Islet precursor cell (in vitro differentiated cells): ENCODE data around the gene CHI3L2.
A peak's percentile ranks its signal among the peaks of the same experiment; 100 is the strongest.
"Not testable (repeated sequence)": the region's sequence is repeated elsewhere in the genome, so short reads cannot be mapped to it uniquely, and the experiment has no call there.

ENCODE experiments used
- DNase-seq: peaks from one replicate; pipeline ENCODE4 v3.0.0-alpha.2; 2018

CHI3L2 gene

DNA sequence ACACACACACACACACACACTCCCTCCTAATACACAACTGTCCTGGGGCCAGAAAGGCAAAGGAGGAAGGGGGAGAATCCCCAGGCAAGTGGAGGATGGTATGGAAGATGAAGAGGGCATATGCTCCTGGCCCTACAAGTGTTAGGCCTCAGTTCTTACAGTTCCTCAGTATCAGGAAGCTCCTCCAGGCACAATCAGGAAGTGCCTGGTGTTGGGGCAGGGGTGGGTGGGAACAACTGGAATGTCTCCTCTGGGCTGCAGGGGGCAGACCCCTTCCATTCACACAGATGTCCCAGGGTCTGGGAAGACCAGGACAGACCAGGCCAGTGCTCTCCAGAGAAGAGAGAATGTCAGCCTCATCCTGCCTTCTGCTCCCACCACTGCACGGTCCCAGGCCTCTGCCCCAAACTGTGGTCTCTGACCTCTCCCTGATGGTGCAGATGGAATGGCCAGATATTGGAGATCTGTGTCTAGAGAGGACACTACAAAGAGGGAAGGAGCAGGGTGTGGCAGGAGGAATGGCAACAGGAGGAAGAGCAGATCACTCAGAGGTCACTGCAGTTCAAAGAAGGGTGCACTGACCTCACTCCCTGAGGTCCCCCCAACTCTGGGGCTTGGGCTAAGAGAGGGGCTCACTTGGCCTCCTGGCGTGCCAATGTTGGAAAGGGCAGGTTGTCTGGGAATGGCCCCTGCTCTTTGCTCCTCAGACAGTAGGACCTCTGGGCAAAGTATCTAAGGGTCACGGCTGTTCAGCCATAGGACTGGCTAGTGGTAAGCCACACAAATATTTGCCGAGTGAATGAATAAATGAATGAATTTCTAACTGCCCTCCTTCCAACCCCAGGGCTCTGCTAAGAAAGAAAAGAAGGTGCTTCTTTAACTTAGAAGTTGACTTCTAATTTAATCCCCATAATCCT lies 24.5 kb upstream of the CHI3L2 start:
- DNase-seq = peak; percentile 57

DNA sequence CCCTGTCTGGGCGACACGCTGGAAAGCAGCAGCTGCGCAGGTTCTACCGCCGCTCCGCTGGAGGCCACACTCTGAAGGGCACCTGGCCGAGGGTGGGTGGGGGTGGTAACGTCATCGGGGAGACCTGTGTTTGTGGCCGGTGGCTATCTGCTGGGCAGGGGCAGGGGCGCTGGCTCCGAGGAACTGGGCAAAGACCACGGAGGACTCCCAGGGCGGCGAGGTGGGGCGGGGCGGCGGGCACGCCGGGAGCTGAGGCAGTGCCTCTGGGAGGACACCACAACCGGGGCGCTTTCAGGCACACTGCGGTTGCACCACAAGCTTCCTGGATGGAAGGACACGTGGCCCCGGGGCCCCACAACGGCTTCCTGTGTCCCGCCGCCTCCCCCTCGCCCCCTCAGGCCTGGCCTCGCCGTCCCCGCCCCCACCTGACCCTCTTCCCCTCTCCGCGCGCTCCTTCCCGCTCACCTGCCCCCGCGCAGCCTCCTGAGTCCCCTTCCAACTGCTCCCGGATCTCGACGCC lies 23.8 kb upstream of the CHI3L2 start:
- peak; percentile 41 for DNase-seq

DNA sequence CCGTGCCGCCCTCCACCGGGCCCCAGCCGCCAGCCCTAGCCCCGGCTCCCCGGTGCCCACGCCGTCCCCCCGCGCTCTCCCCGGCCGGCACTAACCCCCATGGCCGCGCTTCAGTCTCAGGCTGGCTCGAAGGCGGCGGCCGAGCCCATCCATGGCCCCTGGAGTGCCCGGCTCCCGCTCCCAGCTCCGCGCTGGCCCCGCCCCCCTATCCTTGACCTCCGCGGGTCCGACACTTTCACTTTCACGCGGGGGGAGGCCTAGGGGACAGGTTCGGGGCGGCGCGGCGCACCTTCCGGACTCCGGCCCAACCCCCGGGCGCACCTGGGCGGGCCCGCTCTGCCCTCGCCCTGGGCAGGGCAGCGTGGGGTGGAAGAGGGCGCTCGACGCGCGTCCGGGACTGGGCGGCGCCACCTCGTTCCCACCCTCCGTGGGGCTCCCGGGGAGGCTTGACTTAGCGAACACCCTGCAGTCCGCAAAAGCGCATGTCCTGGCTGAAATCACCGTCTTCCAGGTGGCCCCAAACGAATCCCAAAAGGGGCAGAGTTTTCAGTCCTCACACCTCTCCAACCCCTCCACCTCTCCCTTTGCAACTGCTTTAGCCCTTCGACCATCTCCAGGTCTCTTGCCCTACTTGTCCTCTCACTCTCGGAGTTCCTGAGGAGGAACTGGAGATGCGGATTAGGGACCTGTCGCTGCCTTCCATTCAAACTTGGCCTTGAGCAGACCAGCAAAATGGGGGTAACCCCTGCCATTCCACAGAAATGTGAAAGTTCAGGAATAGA lies 23.1 kb upstream of the CHI3L2 start:
- no peak for DNase-seq

DNA sequence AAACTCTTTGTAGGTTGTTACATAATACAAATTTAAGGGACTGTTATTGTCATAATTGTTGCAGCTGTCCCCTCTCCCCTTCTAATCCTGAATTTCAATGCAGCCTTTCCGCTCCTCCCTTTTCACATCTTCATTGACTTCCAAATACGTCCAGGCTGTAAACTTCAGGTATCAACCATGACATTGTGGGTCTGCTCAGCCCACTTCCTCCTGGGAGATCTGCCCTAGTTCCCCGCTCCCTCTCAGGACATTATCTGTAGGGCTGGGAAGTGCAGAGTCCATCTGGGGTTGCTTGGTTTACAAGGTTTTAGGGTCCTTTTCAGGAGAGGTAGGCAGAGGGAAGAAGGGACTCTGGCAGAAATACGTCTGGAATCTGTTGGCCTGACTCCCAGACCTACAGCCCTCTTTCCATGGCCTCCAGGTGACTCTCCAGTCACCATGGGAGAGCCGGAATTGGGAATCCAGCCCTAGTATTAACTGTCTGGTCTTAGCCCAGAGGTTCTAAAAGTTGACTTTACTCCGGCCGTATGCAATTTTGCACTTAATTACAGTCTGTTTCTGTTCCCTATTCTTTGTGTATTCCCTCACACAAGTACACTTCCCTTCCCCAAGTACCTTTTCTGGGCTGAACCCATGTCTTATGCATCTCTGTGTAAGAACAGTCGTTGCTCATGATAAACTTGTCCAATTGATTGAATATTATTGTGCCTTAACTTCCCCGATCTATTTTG lies 22.4 kb upstream of the CHI3L2 start:
- peak; percentile 42 for DNase-seq

DNA sequence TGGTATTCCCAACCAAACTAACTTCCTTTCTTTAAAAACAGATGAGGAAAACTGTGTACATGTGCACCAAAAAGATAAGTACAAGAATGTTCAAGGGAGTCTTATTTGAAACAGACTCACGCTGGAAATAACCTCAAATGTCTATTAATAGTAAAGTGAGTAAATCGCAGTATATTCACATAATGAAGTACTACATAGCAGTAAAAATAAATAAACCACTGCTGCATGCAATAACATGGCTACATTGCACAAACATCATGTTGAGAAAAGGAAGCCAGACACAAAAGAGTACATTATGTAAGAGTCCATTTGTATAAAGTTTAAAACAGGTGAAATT lies 21.8 kb upstream of the CHI3L2 start:
- DNase-seq = no peak

DNA sequence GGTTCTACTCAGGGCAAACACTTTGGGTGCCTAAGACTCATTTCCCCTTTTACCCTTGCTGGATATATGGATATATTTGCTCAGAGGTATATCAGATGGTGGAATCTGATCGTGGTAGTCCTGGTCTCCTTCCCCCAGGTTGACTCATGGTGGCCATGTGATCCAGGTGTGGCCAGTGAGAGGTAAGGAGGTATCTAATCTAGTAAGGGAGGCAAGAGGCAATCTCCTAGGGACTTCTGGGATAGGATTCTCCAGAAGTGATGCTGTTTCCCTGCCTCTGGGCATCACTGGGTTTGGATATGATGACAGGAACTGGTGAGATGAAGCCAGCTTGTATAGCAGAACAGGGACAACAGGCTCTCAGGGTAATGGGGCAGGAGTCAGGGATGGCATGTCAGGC lies 18.6 kb upstream of the CHI3L2 start:
- DNase-seq = no peak

DNA sequence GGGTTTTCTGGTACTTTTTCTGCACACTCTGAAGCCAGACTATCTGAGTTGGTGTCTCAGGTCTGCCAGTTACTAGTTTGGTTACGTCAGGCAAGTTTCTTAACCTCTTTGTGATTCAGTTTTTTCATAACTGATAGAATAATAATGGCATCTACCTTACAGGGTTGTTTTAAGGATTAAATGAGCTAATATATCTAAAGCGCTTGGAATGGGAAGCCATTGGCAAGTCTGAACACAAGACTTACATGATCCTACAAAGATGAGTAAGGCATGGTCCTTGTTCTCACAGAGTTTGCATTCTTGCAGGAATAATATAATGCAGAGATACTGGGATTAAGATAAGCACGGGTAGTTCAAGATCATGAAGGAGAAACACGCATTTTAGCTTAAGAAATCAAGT lies 17.9 kb upstream of the CHI3L2 start:
- DNase-seq = no peak

DNA sequence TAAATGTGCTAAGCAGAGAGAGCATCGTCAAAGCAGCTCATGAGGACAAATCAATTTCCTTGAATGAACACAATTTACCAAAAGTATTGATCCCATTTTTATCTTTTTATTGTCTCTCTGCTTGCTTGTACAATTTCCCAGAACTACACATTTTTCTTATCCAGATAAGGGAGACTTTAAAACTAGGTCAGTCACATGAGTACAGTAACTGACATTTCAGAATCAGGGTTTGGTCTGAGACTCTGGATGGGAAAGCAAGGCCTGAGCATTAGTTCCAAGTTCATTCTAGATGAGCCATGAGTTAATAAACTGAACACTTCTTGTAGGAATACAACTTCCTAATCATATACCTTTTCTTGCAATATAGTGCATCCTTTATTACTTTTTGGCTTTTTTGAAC lies 15.6 kb upstream of the CHI3L2 start:
- DNase-seq = no peak

DNA sequence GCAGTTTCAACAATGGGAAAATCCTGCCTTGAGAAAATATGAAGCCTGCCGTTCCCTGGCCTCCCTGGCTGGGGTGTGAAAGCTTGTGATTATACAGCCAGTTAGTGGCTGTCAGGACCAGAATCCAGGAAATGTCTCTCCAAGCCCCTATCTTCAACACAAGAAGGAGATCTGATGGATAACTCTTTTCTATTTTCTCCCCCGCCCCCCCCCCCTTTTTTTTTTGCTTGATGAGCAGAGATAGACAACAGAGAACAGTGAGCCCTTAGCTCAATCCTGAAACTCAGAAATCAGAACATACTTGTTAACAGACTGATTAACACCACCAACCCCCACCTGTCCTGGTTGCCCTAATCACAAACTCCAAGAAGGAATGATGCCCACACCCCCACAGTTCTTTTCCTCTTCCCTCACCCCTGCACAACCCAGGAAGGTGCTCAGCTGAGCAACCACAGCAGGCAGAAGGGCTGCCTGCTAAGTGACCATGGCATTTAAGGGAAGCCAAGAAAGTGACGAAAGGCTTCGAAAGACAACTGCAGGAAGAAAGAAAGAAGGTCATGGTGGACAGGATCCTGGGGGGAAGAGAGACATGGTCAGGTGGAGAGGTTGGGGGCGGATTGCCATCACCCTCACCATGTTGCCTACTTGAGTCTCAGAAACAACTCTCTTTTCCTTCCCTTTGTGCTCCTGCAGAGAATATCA lies 14.7 kb upstream of the CHI3L2 start:
- DNase-seq = no peak

DNA sequence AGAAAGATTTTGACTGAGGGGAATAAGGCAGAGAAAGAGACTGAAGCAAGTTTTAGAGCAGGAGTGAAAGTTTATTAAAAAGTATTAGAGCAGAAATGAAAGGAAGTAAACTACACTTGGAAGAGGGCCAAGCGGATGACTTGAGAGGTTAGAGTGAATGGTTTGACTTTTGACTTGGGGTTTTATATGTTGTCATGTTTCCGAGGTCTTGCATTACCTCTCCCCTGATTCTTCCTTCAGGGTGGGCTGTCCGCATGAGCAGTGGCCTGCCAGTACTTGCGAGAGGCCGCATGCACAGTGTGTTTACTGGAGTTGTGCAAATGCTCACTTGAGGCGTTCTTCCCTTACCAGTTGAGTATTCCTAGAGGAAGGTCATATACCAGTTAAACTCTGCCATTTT lies 14.1 kb upstream of the CHI3L2 start:
- DNase-seq = no peak

DNA sequence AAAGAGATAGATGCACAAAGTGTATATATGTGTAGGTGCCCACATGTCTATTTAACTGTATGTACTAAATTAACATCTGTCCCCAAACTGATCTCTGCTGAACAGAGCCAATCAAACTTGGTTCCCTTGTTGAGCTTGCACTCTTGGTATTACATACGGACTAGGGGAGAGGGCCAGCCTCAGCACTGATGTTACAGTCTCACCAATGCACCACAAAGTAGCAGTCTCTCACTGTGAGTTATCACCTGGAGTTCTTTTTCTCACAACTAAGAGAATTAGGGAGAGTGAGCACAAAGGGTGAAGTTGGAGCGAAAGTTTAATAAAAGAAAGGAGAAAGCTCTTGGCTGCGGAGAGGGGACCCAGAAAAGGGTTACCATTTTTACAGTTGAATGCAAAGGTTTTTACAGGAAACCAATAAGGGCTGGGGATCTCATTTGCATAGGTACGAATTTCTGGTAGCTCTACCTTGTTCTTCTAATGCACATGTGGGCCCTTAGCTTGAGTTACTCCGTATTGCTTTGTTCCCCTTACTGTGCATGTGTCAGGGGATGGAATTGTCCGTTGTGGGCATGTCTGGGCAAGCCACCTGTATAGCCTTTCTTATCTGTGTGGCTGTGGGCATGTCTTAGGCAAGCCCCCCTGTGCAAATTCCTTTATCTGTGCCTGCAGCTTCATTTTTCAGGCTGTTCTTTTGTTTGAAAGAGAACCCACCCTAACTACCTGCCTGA lies 13.3 kb upstream of the CHI3L2 start:
- peak; percentile 89 for DNase-seq

DNA sequence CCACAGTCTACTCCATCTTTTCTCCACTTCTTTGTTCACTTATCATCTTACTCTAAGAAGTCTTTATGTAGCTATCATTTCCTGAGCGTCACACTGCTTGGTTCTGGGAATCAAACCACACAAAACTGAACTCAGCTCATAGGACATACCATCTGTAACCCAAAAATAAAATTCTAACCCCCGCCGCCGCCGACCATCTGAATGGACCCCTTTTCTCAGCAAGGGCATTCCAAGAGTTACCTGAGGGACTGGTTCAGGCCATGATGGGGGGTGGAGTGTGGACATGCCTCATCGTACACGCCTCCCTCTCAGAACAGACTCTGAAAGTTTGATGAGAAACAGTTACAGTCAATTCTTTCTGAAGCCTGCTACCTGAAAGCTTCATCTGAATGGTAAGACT lies 12.6 kb upstream of the CHI3L2 start:
- peak; percentile 75 for DNase-seq

DNA sequence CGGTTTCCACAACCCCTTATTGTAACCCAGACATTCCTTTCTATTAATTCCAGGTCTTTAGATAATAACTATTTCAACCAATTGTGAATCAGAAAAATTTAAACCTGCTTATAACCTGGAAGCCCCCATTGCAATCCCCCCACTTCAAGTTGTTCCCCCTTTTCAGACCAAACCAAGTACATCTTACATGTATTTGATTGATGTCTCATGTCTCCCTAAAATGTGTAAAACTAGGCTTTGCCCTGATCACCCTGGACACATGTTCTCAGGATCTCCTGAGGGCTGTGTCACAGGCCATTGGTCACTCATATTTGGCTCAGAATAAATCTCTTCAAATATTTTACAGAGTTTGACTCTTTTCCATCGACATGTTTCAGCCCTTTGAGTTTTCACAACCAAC lies 12.2 kb upstream of the CHI3L2 start:
- DNase-seq = not testable (repeated sequence)

DNA sequence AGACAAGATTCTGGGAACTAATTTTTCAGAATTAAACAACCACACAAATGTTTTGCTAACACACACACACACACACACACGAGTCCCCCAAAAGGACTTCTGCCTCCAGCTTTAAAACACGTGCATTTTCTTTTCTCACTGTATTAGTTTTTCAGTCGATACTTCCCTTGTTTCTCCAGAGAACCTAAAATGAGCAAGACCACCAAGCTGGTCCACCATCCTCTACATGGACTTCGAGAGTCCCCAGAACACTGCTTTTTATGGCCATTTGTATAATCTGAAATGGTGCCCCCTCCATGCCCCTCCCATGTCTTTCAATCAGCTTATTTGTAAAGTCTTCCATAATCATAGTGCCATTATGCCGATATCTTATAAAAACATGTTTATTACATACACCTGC lies 10.8 kb upstream of the CHI3L2 start:
- no peak for DNase-seq

DNA sequence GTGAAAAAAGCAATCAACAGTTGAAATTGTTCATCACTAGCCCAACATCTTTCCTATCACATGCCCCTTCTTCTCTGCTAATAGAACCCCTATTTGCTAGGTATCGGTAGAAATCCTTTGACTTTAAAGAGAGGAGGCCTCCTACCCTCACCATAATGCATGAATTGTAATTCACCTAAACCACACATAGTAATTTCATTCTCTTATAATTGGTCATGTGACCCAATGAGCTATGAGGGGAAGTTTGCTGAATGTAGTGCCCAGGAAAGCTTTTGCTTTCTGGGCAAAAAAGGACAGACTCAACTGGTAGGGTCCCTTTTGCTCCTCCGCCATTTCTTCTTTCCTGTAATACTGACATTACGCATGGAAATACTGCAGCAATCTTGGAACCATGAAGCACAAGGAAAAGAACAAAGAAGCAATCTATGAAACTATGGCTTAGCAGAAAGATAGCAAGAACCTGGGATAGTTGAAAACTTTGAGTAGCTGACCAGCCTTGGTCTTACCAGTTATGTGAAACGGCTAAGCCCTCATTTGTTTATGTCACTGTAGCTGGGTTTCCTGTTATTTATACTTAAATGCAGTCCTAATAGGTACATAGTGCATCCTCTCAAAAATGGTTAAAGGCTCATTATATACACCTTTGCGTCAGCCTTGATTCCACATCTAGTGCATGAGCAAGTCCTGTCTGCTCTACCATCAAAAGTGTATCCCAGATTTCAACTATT lies 10.2 kb upstream of the CHI3L2 start:
- no peak for DNase-seq

DNA sequence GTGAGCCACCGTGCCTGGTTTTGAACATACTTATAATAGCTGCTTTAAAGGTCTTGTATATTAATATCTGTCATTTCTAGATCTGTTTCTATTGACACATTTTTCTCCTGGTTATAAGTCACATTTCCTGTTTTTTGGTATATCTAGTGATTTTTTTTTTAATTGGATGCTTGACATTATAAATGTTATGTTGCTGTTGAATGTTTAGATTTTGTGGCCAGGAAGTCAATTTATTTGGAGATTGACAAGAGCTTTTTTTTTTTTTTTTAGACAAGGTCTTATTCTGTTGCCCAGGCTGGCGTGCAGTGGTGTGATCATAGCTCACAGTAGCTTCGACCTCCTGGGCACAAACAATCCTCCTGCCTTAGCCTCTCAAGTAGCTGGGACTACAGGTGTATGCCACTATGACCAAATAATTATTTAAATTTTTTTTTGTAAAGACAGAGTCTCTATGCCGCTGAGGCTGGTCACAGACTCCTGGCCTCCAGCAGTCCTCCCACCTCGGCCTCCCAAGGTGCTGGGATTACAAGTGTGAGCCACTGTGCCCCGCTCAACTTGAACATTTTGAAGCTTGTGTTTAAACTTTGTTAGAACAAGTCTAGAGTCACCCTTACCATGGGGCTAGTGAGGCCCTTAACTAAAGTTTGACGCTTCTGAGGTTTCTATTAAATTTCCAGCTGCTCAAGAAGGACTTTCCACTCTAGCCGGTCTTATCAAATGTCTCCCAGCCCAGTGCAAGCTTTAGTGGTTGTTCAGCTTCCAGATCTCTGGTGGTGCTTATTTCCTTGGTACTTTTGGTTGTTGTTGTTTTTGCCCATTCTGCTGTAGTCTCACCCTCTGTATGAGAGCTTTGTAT lies 8.6 kb upstream of the CHI3L2 start:
- DNase-seq = no peak

DNA sequence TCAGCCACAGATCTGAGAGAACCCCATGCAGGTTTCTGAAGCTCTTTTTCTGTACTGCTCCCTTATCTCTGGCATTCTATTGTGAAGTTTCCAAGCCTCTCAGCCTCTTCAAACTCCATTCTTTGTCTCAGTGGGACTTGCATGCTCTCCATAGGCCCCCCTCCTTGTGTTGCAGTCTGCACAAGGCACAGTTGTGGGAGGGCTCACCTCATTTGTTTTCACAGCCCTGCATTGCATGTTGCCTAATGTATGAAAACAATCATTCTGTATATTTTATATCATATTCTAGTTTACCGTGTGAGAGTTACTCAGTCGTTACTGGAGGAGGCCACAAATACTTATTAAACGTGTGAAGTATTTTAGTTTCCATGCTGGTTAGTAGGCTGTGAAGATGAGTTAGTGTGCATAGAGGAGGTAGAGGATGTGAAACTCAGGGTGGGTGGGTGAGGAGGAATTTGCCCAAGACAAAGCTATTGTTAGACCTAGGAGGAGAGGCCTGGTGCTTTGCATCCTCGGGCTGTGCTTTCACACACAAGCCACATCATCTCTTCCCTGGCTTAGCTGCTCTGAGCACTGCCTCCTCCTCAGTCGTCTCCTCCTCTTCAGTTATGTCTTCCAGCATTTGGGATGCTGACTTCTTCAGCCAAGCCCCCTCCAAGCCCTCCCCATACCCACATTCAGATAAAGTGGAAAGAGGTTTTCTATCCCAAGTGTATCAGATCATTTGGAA lies 7.8 kb upstream of the CHI3L2 start:
- no peak for DNase-seq

DNA sequence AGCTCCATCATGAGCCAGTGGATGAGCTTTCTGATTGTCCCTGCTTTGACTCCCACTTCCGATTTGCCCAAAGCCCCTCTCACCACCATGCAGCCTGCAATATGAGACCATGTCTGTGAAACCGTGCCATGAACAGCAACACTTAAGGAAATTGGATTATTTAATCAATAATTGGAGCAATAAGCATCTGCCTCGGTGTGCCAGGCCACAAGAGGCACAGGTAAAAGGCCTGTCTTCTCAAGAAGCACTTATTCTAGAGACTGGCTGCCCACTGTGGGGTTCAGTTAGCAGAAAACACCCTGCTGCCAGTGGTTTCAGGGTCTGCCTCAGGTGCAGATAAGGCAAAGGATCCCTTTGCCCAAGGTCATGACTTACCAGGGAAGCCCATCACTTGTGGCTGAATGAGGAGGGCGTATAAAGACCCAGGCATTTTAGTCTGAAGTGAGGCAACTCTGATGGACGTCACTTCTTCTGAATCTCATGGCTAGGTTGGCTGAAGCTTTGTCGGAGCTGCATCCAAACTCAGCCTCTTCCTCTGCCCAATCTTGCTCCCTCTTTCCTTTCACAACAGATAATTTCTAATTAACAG lies 7.1 kb upstream of the CHI3L2 start:
- no peak for DNase-seq

DNA sequence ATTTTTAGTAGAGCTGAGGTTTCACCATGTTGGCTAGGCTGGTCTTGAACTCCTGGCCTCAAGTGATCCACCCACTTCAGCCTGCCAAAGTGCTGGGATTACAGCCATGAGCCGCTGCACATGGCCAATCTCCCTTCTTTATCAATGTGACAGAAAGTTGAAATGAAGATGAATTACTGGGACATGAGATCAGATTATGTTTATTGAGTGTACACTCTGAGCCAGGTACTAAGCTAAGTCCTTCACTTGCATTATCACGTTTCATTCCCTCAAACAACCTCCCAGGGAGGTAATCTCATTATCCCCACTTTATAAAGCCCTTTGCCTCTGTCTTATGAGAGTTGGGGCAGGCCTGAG lies 6.3 kb upstream of the CHI3L2 start:
- no peak for DNase-seq
